ENCODE measurements around the gene NR4A1.

The NR4A1 gene

GRCh38 chr12:52050758-52051541 is at the start of gene NR4A1:
Gene NR4A1 (plus strand): TSS chr12:52051442. CDS start chr12:52054329, 2,887 bp downstream.
- no peak for DNase-seq

DNA sequence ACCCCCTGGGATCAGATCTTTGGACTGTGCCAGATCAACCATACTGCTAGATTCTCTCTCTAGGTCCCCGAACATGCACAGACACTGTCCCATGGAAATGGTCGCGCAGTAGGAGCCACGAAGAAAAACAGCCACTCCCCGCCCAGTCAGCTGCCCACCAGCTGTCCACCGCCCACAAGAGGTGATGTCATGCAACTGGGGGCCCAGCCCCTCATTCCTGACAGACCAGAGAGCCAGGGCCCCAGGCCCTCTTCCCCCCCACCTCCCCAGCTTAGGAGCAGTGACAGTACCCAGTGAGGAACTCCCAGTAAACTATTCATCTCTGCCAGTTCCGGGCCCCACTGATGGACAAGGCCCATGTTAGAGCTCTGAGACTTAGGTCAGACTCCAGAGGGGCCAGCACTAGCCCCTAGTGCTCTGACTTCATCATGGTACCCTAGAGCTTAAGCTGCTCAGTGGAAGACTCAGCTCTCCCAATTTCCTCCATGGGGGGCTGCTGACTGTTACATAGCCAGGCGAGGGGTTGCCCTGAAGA is 48.2 kb upstream of the NR4A1 start:
- DNase-seq, result no peak

- no peak for DNase-seq
These were observed 47.7 kb upstream of the NR4A1 start for GRCh38 chr12:52003591-52003990.

DNA sequence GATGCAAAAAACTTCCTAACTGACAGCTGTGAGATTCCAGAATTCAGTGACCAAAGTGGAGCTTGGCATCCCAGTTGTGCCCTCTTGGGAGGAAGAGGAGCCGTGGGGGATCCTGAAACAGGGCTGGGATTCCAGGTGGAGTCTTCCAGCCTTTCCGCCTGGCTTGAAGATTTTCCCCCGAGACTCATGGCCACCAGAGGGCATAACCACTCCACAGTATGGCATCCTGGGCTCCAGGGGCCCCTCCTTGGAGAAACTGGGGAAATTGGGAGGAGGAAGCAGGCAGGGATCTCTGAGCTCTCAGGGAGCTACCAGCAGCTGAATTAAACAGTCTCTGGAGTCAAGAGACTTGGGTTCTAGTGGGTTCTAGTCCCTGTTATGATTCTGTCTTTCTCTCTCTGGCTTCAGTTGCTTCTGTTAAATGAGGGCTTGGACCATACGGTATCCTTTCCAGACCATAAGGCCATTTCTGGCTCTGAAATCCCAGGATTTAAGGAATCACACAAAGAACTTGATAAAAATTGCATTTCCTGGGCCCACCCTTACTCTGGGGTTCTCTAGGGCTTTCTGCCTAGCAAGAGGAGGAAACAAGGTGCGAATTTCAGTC is 47.1 kb upstream of the NR4A1 start:
- DNase-seq, result no peak

GRCh38 chr12:52005218-52005902 is 45.9 kb upstream of the NR4A1 start:
- DNase-seq, result no peak

GRCh38 chr12:52005903-52006703 is 45.1 kb upstream of the NR4A1 start:
- DNase-seq, result peak; percentile 20

DNA sequence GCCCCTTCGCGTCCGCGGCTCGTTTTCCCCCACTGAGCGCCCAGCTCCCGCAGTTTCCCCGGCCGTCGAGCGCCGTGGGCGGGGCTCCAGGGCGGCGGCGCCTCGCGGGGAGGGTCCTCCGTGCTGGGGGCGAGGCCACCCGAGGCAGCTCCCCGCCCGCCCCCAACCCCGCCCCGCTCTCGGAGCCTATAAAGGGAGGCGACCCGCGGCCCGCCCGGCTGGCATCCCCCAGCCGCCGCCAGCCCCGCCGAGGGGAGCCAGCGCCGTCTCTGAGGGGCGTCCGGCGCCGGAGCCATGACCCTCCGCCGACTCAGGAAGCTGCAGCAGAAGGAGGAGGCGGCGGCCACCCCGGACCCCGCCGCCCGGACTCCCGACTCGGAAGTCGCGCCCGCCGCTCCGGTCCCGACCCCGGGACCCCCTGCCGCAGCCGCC is 44.5 kb upstream of the NR4A1 start, which contains the start of gene TAMALIN:
TAMALIN (plus strand) TSS at position 221 of the 432 bp plus-strand sequence; CDS start at position 295, 74 bp downstream.
- DNase-seq, result no peak

- no peak for DNase-seq
These were observed 43.9 kb upstream of the NR4A1 start for GRCh38 chr12:52007158-52007921.

- DNase-seq, result no peak
These were observed 43.2 kb upstream of the NR4A1 start for GRCh38 chr12:52007982-52008510.

GRCh38 chr12:52009081-52009751 is 42.0 kb upstream of the NR4A1 start:
- no peak for DNase-seq

DNA sequence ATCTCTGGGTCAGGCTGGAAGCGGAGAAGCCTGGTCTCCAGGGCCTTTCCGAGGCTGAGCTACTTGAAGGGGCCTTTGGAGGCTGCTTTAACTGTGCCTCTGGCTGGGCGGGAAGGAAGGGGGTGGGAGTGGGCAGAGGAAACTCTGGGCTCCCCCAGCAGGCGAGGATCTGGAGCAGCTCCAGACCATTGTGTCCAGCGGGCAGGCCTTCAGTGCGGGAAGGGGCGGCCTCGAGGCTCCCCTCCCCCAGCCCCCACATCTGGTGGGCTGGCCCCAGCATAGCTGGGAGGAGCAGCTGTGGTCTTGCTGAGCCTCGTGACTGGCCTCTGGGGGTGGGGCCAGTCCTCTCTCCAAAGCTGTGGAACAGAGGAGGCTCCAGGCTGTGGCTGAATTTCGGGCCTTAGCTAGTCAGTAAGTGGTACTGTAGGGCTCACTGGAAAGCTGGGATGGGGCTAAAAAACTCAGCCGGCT is 41.1 kb upstream of the NR4A1 start:
- DNase-seq, result no peak

DNA sequence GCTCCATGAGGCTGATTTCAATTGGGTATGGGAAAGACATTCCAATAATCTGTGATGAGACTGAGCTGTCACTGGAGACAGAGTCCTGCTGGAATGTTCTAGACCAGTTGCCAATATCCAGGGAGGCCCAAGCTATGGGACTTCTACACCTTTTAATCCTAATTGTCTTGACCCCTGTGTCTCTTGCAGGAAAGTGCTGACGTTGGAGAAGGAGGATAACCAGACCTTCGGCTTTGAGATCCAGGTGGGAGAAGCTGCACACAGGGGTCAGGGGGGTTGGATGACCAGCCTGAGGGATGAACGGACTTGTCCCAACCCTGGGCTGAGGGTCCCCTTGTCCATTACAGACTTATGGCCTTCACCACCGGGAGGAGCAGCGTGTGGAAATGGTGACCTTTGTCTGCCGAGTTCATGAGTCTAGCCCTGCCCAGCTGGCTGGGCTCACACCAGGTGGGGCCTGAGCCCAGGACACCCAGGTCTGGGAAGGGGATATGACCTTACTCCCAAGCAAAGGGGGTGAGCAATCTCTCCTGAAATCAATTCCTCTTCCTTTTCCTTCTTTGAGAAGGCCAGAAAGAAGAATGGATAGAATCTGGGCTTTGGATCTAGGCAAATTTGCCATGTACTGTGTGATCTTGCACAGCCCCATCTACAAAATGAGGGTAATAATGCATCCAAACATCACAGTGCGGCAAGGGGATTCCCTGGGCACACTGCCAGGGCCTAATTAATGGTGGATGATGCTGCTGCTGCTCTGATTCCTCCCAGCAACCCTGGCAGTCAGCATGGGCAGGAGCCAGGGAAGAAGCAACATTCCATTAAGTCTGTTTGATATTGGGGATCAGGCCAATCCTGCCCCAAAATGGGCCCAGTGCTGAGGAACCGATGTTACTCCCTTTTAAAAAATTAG is 40.3 kb upstream of the NR4A1 start:
- no peak for DNase-seq

DNA sequence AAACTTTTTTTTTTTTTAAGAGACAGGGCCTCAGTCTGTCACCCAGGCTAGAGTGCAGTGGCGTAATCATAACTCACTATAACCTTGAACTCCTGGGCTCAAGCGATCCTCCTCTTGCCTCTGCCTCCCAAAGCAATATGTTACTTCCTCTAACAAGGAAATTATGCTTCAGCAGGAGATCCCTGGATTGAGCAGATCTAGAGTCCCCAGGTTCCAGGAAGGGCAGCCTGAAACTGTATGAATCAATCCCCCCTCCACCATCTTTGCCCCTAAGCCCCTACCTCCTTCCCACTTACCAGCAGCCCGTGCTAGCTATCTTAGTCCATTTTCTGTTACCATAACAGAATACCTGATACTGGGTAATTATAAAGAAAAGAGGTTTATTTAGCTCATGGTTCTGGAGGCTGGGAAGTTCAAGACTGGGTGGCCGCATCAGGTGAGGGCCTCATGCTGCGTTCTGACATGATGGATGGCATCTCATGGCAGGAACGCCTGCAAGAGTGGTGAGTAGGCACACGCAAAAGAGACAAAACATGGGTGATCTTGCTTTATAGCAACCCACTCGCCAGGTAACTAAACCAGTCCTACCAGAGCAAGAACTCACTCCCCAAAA is 39.5 kb upstream of the NR4A1 start:
- no peak for DNase-seq

DNA sequence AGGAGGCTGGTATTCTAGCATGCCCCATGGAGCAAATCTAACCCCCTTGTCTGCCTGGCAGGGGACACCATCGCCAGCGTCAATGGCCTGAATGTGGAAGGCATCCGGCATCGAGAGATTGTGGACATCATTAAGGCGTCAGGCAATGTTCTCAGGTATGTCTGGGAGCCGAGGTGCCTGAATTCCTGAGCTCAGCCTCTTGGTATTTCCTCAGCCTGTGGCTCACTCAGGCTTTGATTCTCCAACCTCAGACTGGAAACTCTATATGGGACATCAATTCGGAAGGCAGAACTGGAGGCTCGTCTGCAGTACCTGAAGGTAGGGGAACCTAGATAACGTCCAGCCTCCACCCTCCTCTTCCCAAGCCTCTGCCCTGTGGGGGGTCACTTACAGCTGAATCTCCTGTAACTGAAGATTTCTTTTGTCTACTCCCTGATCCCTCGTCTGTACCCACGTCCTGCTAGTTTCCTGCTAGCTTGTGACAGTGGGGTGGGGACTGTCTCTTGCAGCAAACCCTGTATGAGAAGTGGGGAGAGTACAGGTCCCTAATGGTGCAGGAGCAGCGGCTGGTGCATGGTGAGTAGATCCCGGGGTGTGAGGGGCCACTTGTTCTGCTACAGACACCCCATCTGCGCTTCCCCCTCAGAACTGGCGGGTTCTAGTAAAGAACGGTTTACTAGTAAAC is 37.5 kb upstream of the NR4A1 start:
- DNase-seq, result no peak

DNA sequence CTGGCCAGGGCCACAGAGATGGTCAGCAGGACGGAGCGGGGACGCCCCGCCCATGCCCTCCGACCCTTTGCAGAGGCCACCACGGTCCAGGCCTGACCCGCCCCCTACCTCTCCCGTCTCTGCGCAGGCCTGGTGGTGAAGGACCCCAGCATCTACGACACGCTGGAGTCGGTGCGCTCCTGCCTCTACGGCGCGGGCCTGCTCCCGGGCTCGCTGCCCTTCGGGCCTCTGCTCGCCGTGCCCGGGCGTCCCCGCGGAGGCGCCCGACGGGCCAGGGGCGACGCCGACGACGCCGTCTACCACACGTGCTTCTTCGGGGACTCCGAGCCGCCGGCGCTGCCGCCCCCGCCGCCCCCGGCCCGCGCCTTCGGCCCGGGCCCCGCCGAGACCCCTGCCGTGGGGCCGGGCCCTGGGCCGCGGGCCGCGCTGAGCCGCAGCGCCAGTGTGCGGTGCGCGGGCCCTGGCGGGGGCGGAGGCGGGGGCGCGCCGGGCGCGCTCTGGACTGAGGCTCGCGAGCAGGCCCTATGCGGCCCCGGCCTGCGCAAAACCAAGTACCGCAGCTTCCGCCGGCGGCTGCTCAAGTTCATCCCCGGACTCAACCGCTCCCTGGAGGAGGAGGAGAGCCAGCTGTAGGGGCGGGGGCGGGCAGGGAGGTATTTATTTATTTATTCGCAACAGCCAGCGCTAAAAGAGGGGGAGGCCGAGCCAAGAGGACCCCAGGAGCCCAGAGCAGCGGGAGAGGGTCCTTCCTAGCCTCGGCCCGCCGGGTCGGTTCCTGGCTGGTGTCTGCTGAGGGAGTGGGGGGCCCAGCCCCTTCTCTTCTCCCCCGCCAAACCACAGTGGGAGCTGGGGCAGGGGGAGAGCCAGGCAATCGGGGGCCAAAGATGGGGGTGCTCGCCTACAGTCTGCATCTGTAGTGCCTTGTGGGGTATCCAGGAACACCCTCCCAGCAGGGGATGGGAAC is 36.4 kb upstream of the NR4A1 start:
- DNase-seq, result no peak

DNA sequence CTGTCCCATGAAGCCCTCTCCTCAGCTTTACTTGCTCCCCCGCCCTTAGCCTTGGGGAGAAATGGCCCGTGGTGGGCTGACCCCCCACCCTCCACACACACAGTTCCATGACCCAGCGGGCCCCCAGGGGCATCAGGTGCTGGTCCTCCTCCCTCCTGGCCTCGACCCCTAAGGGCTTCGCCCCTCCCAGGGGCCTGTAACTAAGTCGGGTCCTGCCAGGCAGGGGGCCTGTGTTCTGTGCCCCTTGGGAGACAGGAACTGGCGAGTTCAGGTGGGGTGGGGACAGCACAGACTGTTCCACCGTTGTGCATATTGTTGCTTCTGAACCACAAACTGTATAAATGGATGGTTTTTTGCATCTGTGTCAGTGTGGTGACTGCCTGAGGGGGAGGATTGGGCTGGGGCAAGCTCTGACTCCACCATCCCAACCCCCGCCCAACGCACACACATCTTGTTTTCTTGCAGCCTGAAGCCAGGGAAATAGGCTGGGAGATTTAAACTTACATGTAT is 35.7 kb upstream of the NR4A1 start:
- DNase-seq, result no peak

DNA sequence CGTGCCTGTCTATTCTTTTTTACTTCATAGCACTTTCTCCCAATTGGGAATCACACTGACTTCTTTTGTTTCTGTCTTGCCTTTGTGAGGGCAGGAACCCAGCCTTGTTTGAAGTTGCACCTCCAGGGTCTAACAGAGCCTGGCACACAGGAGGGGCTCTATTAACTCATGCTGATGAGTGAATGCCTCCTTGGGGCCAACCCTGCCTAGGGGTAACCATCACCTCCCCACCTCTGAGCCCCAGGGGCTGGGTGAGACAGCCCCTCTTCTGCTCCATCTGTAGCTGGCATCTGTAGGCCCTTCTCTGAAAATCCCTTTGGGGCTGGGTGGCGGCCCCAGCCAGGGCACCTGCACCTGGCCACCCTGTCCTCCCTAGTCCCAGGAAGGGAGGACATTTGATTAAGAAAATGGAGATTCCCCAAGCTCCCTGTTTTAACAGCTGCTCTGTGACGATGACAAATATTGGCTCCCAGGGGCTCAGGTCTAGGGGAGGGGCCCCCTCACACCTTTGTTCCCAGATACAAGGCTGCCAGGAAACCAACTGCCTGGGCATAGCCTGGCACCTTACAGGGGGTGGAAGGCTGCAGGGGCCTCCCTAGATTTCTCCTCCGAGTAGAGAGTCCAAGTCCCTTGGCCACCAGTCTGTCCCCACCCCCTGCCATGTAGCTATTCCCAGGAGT is 32.7 kb upstream of the NR4A1 start:
- no peak for DNase-seq

All from SIG-M5 (cell line).